ENCODE data around the gene EFCAB8.

EFCAB8 gene

DNA sequence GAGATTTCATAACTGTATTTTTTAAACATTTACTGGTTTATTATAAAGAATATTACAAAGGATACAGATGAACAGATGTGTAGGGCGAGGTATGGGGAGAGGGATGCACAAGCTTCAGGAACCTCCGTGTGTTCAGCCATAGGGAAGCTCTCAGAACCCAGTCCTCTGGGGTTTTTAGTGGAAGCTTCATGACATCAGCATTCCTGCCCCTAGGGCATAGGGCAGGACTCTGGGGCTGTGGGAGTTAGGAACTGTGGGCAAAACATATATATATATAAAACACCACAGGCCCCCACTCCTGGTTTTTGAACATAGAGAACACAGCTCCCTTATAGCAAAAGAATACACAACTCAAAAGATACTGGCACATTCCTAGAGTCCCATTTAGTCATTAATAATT, 21.9 kb downstream of the EFCAB8 start:
- H3K4me1 Mint-ChIP-seq (ENCODE audit: low read depth in 2 of 2) = no peaks in the 10 kb centered on the region
- DNase-seq = no peak
- ATAC-seq (replicated peaks) = no peak
- no peak overlapping the region for H3K4me3 Mint-ChIP-seq
- H3K36me3 Mint-ChIP-seq (ENCODE audit: insufficient read depth) = no peaks in the 10 kb centered on the region
- H3K27ac Mint-ChIP-seq = peak overlapping the region in 1 of 2 donors; percentile 32
- H3K27me3 Mint-ChIP-seq = no peaks in the 10 kb centered on the region
- no peaks in the 10 kb centered on the region for H3K9me3 Mint-ChIP-seq

DNA sequence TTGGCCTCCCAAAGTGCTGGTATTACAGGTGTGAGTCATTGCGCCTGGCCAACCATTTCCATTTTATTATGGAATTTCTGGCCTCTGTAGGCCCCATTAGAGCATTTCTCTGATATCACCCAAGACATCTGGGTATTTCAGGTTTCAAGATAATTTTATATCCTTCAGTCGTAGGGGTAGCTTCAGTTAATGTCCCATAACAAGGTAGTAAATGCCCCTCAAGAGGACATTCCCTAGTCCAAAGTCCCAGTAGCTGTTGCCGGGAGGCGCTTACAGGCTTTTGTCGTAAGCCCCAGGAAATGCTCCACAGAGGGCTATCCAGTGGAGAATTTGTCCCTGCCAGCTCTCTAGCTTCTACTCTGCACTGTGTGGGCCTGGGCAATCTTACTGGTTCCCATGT, 24.4 kb downstream of the EFCAB8 start:
- H3K36me3 Mint-ChIP-seq (ENCODE audit: insufficient read depth) = no peaks in the 10 kb centered on the region
- no peak for DNase-seq
- ATAC-seq (replicated peaks) = no peak

DNA sequence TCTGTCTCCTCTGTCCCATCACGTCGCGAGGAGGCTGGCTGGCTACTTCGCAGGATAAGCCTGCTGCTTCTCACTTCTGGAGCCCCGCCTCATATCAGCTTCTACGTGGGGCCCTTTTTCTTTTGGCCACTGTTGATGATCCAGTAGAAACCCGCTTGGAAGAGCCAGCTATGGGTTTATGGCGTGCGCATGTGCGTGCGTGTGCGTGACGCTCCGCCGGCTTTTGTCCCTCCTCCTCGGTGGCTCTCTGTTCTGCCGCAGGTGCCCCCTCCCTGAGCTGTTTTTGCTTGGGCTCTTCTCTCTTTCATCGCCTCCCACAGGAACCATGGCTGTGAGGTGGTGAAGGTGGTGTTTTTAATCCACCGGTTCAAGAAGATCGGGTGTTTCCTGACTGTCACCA, 26.5 kb downstream of the EFCAB8 start:
- no peak for ATAC-seq (replicated peaks)
- Mint-ChIP-seq H3K27me3 (no peaks in the 10 kb centered on the region), H3K36me3 (ENCODE audit: insufficient read depth) (no peaks in the 10 kb centered on the region), H3K9me3 (no peaks in the 10 kb centered on the region), H3K4me1 (ENCODE audit: low read depth in 2 of 2) (no peaks in the 10 kb centered on the region), H3K4me3 (no peak overlapping the region), H3K27ac (no peak overlapping the region)
- no peak for DNase-seq

More for the DNA sequence above, 24.4 kb downstream of the EFCAB8 start:
- H3K4me3 Mint-ChIP-seq = no peak overlapping the region
- H3K9me3 Mint-ChIP-seq = no peaks in the 10 kb centered on the region
- H3K27me3 Mint-ChIP-seq = no peaks in the 10 kb centered on the region
- H3K27ac Mint-ChIP-seq = no peak overlapping the region
- H3K4me1 Mint-ChIP-seq (ENCODE audit: low read depth in 2 of 2) = no peaks in the 10 kb centered on the region

DNA sequence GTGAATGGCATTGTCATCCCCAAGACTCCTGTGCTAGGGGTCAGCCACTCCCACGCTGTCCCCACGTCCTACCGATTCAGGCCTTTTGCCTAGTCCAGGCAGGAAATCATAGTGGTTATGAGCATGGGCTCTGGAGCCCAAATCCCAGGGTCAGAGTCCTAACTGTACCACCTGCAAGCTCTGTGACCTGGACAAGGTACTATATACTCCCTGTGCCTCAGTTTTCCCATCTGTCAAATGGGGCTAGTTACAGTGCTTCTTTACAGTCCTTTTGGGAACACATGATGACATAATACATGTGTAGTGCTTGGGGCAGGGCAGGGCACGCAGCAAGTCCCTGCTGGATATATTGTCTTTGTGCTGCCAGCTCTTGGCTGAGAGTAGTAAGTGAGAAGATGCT, 27.2 kb downstream of the EFCAB8 start:
- Mint-ChIP-seq H3K27me3 (no peaks in the 10 kb centered on the region), H3K4me3 (no peak overlapping the region), H3K4me1 (ENCODE audit: low read depth in 2 of 2) (no peaks in the 10 kb centered on the region), H3K36me3 (ENCODE audit: insufficient read depth) (no peaks in the 10 kb centered on the region), H3K9me3 (no peaks in the 10 kb centered on the region), H3K27ac (no peak overlapping the region)
- ATAC-seq (replicated peaks) (no peak), DNase-seq (no peak)

DNA sequence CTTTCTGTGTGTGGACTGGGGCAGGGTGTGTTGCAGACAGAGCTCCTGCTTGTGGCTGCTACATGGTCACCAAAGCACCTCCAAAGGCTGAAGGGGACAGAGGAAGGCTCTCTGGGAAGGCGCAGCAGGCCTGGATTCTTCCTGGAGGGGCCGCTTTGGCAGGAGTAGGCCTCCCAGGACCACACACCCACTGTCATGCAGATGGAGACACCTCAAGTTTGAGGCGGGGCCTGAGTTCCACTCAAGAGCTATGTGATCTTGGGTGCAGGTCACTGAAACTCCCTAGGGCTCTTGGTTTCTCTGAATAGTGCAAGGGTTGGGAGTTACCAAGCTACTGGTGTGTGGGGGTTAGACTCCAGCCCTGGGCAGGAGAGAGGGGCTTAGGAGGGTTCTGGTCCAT, 27.9 kb downstream of the EFCAB8 start:
- H3K9me3 Mint-ChIP-seq = no peaks in the 10 kb centered on the region
- DNase-seq = no peak
- no peaks in the 10 kb centered on the region for H3K27me3 Mint-ChIP-seq
- no peaks in the 10 kb centered on the region for H3K36me3 Mint-ChIP-seq (ENCODE audit: insufficient read depth)
- no peak for ATAC-seq (replicated peaks)
- no peak overlapping the region for H3K27ac Mint-ChIP-seq
- no peak overlapping the region for H3K4me3 Mint-ChIP-seq
- H3K4me1 Mint-ChIP-seq (ENCODE audit: low read depth in 2 of 2) = no peaks in the 10 kb centered on the region

DNA sequence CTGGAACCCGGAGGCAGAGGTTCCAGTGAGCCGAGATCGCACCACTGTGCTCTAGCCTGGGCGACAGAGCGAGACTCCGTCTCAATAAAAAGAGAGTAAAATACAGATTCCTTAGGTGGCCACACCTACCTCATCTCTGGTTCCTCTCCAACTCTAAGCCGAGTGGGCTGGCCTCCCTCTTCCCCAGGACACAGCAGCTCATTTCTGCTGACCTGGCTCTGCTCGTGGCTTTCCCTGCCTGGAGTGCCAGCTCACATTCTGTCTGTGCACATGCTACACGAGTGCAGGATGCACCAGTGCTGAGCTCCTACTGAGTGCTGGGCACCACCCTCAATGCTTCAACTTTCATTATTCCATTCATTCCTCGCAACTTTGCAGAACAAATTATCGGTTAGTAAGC, 28.8 kb downstream of the EFCAB8 start:
- ATAC-seq (replicated peaks) (no peak), DNase-seq (no peak)
- Mint-ChIP-seq H3K4me1 (ENCODE audit: low read depth in 2 of 2) (no peaks in the 10 kb centered on the region), H3K36me3 (ENCODE audit: insufficient read depth) (no peaks in the 10 kb centered on the region), H3K9me3 (no peaks in the 10 kb centered on the region), H3K27me3 (no peaks in the 10 kb centered on the region), H3K4me3 (no peak overlapping the region), H3K27ac (no peak overlapping the region)

DNA sequence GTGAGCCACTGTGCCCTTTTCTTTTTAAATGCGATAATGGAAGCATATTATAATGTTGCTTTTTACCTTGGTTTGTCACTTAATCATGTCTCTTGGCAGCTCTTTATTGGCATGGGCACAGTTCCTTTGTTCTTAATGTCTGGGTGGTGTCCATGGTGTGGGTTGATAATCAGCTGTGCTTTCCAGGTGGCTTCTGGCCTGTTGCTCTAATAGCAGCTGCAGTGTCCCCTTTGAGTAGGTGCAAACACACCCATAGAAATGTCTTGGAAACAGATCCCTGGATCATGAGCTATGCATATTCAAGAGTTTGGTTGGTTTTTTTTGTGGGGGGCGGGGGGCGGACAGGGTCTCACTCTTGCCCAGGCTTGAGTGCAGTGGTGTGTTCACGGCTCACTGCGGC, 29.9 kb downstream of the EFCAB8 start:
- no peaks in the 10 kb centered on the region for H3K9me3 Mint-ChIP-seq
- DNase-seq = no peak
- H3K4me1 Mint-ChIP-seq (ENCODE audit: low read depth in 2 of 2) = no peaks in the 10 kb centered on the region

DNA sequence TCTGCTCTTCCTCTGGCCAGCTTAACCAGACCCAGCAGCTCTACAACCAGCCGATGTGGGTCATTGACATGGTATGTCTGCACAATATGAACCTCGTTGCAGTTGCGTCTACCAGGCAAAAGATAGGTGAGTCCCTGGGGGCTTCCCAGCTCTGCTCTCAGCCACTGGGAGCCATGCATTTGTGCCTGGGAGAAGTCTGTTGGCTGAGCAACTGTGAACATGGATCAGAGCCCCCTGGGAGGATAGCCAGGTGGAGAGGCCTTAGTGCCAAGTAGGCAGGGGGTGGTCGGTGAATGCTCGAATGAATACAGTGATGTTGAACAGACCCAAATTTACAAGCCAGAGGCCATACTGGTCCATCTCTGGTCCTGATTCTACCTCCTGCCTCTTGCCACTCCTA, 30.6 kb downstream of the EFCAB8 start:
- no peaks in the 10 kb centered on the region for H3K9me3 Mint-ChIP-seq
- DNase-seq (no peak), ATAC-seq (replicated peaks) (no peak)
- H3K27me3 Mint-ChIP-seq = no peaks in the 10 kb centered on the region
- no peaks in the 10 kb centered on the region for H3K4me1 Mint-ChIP-seq (ENCODE audit: low read depth in 2 of 2)
- no peaks in the 10 kb centered on the region for H3K36me3 Mint-ChIP-seq (ENCODE audit: insufficient read depth)
- no peak overlapping the region for H3K27ac Mint-ChIP-seq
- H3K4me3 Mint-ChIP-seq = no peak overlapping the region

More for the DNA sequence above, 29.9 kb downstream of the EFCAB8 start:
- H3K4me3 Mint-ChIP-seq = no peak overlapping the region
- no peaks in the 10 kb centered on the region for H3K27me3 Mint-ChIP-seq
- no peak for ATAC-seq (replicated peaks)
- no peak overlapping the region for H3K27ac Mint-ChIP-seq
- no peaks in the 10 kb centered on the region for H3K36me3 Mint-ChIP-seq (ENCODE audit: insufficient read depth)

DNA sequence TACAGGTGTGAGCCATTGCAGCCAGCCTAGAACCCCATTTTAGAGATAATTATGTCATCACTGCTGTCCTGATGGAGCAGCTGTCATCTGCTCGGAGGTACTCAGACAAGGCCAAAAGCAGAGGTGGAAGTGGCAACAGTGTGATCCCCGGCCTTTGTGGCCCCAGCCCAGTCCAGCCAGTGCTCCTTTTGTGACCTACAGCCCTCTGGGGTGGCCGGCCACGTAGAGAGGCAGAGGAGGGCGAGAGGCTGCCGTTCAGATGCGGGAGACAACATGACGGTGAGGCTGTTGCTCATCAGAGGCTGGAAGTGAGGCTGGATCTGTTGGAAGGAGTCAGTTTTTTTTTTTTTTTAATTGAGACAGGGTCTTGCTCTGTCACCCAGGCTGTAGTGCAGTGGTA, 32.8 kb downstream of the EFCAB8 start:
- Mint-ChIP-seq H3K4me1 (ENCODE audit: low read depth in 2 of 2) (no peaks in the 10 kb centered on the region), H3K4me3 (no peak overlapping the region), H3K27ac (no peak overlapping the region), H3K9me3 (no peaks in the 10 kb centered on the region), H3K27me3 (no peaks in the 10 kb centered on the region), H3K36me3 (ENCODE audit: insufficient read depth) (no peaks in the 10 kb centered on the region)
- DNase-seq (no peak), ATAC-seq (replicated peaks) (no peak)

DNA sequence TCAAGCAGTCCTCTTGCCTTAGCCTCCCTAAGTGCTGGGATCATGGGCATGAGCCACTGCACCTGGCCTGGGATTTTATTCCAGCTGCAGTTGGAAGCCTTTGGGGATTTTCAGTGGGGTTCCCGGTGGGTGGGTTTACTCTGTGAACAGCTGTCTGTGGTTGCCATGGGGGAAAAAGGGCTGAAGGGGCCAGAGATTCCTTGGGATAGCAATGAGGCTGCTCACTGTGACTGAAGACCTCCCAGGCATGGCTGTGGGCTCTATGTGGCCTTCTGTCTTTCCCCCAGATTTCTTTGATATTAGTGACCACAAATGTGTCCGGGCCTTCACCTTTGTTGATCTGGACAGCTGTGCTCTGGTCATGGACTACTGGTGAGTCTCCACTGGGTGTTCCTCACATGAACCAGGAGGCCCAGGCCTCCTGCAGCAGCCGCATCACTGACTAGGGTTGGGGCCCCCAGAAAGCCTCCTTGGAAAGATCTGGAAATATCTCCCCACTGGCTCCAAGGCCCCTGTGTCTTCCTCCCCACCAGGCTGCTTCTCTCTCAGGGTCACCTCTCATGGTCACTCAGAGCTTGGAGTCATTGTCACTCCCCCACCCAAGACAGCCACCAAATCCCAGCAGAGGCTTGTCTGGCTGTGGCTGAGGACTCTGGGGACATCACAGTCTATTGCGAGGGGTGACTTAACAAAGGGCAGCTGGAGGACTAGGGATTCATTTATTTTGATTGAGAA, 33.4 kb downstream of the EFCAB8 start:
- no peaks in the 10 kb centered on the region for H3K9me3 Mint-ChIP-seq
- H3K27ac Mint-ChIP-seq = no peak overlapping the region
- DNase-seq = no peak
- H3K4me1 Mint-ChIP-seq (ENCODE audit: low read depth in 2 of 2) = peaks cover 0 to 2% of the 10 kb centered on the region in 2 donors
- H3K36me3 Mint-ChIP-seq (ENCODE audit: insufficient read depth) = no peaks in the 10 kb centered on the region
- no peak overlapping the region for H3K4me3 Mint-ChIP-seq
- no peaks in the 10 kb centered on the region for H3K27me3 Mint-ChIP-seq
- no peak for ATAC-seq (replicated peaks)

DNA sequence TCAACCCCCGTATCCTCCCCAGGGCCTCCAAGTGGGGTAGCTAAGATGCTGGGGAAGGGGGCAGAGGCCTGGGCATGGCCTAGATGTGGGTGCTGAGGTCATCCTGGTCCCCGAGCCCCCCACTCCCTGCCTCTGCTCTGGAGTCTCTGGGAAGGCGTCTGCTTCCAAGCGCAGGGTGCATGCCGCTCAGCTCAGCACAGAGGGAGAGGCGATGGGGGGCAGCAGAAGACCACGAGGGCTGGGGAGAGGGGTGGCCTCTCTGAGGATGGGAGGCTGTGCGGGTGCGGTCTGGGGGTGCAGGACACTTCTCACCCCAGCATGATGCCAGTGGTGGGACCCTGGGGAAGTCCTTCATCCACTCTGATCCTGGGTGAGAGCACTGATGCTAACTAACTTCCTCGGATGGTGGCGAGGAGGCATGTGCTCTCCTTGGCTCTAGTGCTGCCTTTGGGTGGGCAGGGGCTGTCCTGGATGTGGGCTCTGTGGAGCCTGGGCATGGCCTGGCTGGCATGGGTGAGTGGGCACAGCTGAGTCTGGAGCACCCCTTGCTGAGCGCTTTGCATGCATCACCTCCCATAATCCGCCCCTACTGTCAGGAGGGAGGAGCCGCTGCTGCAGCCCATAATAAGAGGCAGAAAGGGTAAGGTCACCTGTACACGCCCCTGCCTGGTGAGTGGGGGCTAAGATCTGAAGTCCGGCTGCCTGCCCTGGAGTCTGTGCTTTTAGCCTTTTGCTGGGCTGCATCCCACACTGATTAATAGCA, 34.7 kb downstream of the EFCAB8 start:
- H3K4me1 Mint-ChIP-seq (ENCODE audit: low read depth in 2 of 2) = peaks cover 0 to 2% of the 10 kb centered on the region in 2 donors
- no peak overlapping the region for H3K27ac Mint-ChIP-seq
- no peak for DNase-seq
- H3K27me3 Mint-ChIP-seq = no peaks in the 10 kb centered on the region
- no peaks in the 10 kb centered on the region for H3K9me3 Mint-ChIP-seq
- no peak for ATAC-seq (replicated peaks)
- H3K4me3 Mint-ChIP-seq = no peak overlapping the region
- no peaks in the 10 kb centered on the region for H3K36me3 Mint-ChIP-seq (ENCODE audit: insufficient read depth)

DNA sequence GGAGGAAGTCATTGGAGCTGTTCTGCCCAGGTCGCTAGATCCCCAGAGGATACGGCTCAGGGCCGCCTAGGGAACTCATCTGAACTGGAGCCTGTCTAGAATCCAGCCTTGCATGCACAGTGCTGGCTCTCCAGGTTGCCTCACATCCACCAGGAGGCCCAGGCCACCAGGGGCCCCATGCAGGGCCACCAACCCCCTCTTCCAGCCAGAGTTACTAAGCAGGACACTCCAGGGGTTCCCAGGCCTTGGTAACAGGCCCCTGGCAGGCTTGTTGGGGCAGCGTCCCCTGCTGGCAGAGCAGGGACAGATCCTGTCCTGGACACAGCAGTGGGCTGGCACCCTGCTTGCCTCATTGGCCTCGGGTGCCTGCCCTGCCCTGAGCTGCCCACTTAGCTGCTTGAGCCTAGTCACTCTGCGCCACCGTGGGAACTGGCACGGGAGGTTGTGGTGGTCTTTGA, 35.3 kb downstream of the EFCAB8 start:
- Mint-ChIP-seq H3K4me3 (no peak overlapping the region), H3K27me3 (no peaks in the 10 kb centered on the region), H3K4me1 (ENCODE audit: low read depth in 2 of 2) (peaks cover 0 to 2% of the 10 kb centered on the region in 2 donors), H3K36me3 (ENCODE audit: insufficient read depth) (no peaks in the 10 kb centered on the region), H3K9me3 (no peaks in the 10 kb centered on the region), H3K27ac (no peak overlapping the region)
- DNase-seq (no peak), ATAC-seq (replicated peaks) (no peak)

DNA sequence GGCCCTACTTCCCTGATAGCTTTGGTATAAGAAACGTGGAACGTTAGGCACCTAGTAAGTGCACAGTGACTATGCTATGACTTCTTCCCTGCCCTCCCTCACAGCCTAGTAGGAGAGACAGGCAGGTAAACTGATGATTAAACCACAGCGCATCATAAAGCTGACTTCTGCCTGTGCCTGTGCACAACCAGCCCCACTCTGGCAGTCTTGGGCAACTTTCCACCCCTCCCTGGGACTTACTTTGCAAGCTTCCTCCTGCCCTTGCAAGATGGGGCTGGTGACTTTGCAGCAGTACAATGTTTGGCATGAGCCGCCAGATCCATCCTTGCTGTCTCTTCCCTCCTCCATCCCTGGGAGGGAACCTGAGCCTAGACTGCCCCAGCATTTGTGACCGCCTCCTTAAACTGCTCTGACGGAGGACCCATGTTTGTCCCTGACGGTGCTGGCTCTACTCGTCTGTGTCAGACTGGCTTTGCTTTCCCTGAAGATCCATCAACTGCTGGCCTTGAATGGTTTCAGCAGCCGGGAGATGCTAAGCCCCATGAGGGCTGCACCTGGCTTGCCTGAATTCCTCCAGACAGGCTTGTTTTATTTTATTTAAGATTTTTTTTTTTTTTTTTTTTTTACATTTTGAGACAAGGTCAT, 36.1 kb downstream of the EFCAB8 start:
- no peak overlapping the region for H3K27ac Mint-ChIP-seq
- ATAC-seq (replicated peaks) = no peak
- H3K9me3 Mint-ChIP-seq = no peaks in the 10 kb centered on the region
- no peak for DNase-seq
- H3K27me3 Mint-ChIP-seq = no peaks in the 10 kb centered on the region
- no peak overlapping the region for H3K4me3 Mint-ChIP-seq
- no peaks in the 10 kb centered on the region for H3K36me3 Mint-ChIP-seq (ENCODE audit: insufficient read depth)
- H3K4me1 Mint-ChIP-seq (ENCODE audit: low read depth in 2 of 2) = peaks cover 0 to 2% of the 10 kb centered on the region in 2 donors

Data from effector memory CD8-positive, alpha-beta T cell (primary cell).